WERI-Rb-1 (cell line): ENCODE data around the gene ACOX2.
A peak's percentile ranks its signal among the peaks of the same experiment; 100 is the strongest.

Source experiments
- DNase-seq: peaks from one replicate; pipeline ENCODE4 v3.0.0-alpha.2; 2020
- H3K27ac ChIP-seq: fragments of 250-450 bp; sonication (Bioruptor Pico); 2 replicates; pipeline ENCODE4 v1.5.1; 2020; ENCODE audit warnings: mild to moderate bottlenecking, moderate library complexity
- H3K27me3 ChIP-seq: fragments of 250-450 bp; sonication (Bioruptor Pico); 2 replicates; pipeline ENCODE4 v1.5.1; 2021; ENCODE audit warnings: mild to moderate bottlenecking, low read depth, moderate library complexity; ENCODE audit not compliant: insufficient read depth, severe bottlenecking
- H3K36me3 ChIP-seq: fragments of 250-450 bp; sonication (Bioruptor Pico); 2 replicates; pipeline ENCODE4 v1.5.1; 2020; ENCODE audit warnings: mild to moderate bottlenecking, moderate library complexity
- H3K4me3 ChIP-seq: 2 replicates; pipeline ENCODE4 v1.5.1; 2011; ENCODE audit warnings: low read depth, mild to moderate bottlenecking, control low read depth, low read length
- H3K9me3 ChIP-seq: fragments of 250-450 bp; sonication (Bioruptor Pico); 2 replicates; pipeline ENCODE4 v1.5.1; 2021; ENCODE audit warnings: mild to moderate bottlenecking, moderate library complexity; ENCODE audit not compliant: severe bottlenecking
- TF ChIP-seq, protein P1 (sequence below): IDR thresholded peaks from 2 replicates; pipeline ENCODE4 v1.5.1; 2011; ENCODE audit warnings: low read depth, mild to moderate bottlenecking, control low read depth, inconsistent platforms, low read length

Gene ACOX2

DNA sequence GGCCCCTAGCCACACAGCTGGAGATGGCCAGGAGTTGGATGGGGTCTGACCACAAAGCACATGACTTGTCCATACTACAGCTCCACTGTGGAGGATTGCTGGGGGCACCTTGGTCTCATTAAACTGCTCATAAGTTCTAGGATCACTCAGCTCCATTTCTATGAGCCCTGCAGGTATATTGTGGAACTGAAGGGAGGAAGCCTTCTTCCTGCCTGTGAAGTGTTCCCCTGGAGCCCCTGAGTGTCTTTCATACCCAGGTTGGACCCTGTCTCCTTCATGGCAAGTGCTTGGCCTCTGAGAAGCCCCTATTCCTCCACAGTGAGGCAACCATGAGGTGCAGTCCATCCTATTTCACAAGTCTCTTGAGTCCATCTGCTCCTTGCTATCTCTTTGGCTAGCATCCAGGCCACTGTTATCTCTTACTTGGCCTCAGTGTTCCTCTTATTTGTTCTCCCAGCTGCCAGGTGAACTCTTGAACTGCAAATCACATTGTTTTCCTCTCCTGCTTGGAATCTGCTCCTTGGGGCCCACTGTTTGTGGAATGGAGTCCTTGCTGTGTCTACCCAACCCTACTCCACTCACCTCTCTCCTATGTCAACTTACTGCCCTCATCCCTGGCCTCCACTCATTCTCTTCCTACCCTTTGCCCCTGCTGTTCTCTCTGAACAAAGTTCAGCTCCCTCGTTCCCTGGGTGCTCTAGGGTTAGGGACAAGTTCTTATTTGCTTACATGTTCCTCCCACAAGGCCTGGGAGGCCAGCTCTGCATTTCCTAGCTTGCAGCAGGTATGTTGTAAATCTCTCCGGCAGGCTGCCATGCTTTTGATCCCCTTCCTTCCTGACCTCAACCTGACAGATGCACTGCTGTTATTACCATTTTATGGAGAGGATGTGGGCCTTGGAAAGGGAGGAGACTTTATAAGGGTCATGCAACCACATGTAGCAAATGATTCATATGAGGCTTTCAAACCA lies 1.2 kb downstream of the ACOX2 start:
- TF ChIP-seq, protein P1, sequence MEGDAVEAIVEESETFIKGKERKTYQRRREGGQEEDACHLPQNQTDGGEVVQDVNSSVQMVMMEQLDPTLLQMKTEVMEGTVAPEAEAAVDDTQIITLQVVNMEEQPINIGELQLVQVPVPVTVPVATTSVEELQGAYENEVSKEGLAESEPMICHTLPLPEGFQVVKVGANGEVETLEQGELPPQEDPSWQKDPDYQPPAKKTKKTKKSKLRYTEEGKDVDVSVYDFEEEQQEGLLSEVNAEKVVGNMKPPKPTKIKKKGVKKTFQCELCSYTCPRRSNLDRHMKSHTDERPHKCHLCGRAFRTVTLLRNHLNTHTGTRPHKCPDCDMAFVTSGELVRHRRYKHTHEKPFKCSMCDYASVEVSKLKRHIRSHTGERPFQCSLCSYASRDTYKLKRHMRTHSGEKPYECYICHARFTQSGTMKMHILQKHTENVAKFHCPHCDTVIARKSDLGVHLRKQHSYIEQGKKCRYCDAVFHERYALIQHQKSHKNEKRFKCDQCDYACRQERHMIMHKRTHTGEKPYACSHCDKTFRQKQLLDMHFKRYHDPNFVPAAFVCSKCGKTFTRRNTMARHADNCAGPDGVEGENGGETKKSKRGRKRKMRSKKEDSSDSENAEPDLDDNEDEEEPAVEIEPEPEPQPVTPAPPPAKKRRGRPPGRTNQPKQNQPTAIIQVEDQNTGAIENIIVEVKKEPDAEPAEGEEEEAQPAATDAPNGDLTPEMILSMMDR: no peak
- DNase-seq: no peak
- Histone ChIP-seq H3K4me3 (no peak overlapping the region), H3K9me3 (no peaks in the 10 kb centered on the region), H3K36me3 (no peaks in the 10 kb centered on the region), H3K27ac (peak overlapping the region; percentile 41; the same call in 1 of the 2 replicates), H3K27me3 (no peaks in the 10 kb centered on the region)

DNA sequence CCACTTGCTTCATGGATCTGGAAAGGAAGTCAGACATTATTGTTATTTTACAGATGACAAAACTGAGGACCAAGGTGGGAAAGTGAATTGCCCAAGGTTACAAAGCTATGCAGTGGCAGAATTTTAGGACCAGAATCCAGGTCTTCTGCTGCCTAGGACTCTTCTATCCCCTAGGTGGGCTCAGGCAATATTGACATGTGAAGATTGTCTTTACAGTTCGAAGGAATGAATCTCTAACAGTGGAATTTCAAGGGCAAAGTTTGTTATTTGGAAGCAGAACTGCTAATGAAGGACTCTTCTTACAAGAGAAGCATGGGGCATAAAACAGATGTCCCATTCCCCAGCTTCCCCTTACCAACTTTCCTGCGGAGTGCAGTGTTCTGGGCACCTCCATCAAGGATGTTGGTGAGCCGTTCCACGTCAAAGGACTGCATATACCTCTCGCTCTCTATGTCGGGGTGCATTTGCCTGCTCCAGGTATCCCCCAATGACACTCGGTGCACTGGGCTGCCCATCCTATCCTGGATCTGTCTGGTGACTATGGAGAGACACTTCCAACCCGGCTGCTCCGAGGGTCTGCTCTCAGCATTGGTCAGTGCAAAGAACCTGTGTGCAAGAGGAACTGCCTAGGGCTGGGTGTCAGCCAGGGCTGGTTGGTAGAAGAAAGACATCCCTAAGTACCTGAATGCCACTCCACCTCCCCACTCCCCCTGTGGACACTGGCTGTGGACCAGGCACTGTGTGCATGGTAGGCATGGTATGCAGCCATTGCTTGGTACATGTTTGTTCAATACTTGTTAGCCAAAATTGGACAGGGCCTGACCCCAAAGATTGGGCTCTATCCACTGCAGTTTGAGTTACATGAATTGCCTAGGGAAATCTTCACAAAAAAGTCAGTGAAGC lies 2.1 kb downstream of the ACOX2 start:
- TF ChIP-seq, protein P1: no peak
- no peak for DNase-seq
- Histone ChIP-seq H3K9me3 (no peaks in the 10 kb centered on the region), H3K4me3 (no peak overlapping the region), H3K27me3 (no peaks in the 10 kb centered on the region), H3K36me3 (no peaks in the 10 kb centered on the region), H3K27ac (no peak overlapping the region)

DNA sequence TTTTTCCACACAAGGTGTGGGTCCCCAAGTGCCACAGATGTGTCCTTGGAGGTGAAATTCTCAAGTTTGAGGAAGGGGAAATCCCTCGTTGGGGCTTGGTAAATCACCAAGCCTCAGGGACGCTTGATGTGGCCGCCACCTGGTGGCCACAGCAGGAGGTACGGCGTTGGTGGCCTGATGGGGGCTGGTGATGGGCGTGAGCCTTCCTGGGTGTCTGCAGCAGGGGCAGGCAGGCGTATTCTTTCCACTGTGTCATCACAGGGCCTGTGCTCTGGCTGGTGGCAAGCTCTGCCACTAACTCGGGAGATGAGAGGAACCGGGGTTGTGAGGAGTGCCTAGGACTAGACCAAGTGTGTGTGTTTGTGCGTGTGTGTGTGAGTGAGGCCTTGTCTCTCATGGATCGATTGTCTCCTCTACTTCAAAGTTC lies 4.2 kb downstream of the ACOX2 start:
- TF ChIP-seq, protein P1: peak; percentile 92
- Histone ChIP-seq H3K4me3 (no peak overlapping the region), H3K27me3 (no peaks in the 10 kb centered on the region), H3K36me3 (no peaks in the 10 kb centered on the region), H3K27ac (no peak overlapping the region), H3K9me3 (no peaks in the 10 kb centered on the region)
- DNase-seq: peak; percentile 81

DNA sequence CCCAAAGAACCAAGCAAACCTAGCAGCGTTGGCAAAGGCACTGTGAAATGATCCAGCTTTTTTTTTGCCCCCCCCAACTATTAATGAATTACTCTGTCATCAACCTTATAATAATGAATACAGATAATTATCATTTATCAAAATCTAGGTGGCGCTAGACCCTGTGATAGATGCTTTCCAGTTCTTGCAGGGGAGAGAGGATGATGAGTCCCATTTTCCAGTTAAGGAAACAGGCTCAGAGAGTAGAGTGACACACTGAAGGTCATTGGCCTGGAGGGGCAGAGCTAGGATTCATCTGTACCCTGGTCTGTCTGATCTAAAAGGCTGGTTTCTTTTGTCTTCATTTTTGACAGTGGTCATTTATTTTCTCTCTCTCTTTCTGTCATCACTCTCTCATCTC lies 5.0 kb downstream of the ACOX2 start:
- Histone ChIP-seq H3K27ac (no peak overlapping the region), H3K27me3 (no peaks in the 10 kb centered on the region), H3K36me3 (no peaks in the 10 kb centered on the region), H3K9me3 (no peaks in the 10 kb centered on the region), H3K4me3 (no peak overlapping the region)
- no peak for DNase-seq
- TF ChIP-seq, protein P1: no peak

DNA sequence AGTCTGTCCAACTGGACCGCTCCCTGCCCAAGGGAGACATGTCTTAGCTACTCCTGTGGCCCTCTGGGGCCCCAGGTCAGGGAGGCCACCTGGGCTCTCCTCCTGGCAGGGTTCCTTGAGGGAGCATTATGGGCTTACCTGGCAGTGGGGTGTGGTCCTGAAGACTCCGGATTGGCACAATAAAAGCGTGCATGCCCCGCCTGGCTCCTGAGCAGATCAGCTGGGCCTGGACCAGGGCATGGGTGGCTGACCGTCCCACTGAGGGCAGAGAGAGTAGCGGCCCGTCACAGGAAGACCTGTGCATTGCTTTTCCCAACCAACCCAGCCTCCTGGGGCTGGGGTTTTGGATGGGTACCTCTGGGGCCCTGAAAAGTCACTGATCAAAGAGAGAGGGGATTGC lies 5.4 kb downstream of the ACOX2 start:
- no peak for DNase-seq

More for the DNA sequence above, 5.4 kb downstream of the ACOX2 start:
- Histone ChIP-seq H3K36me3 (no peaks in the 10 kb centered on the region), H3K27ac (no peak overlapping the region), H3K4me3 (no peak overlapping the region), H3K27me3 (no peaks in the 10 kb centered on the region), H3K9me3 (no peaks in the 10 kb centered on the region)
- TF ChIP-seq, protein P1: no peak
